ENCODE measurements around the gene GATA1.
"Not testable (repeated sequence)": the region's sequence is repeated elsewhere in the genome, so short reads cannot be mapped to it uniquely, and the experiment has no call there.

GATA1 gene

GRCh38 chrX:48816014-48816810, 29.8 kb downstream of the GATA1 start:
- H3K9me3 ChIP-seq (ENCODE audit: control insufficient read depth, low read length): peaks cover 4% of the 10 kb centered on the region
- peaks cover 16% of the 10 kb centered on the region for H3K36me3 ChIP-seq (ENCODE audit: control insufficient read depth, insufficient read depth, low read length, severe bottlenecking)
- no peak for DNase-seq (ENCODE audit: low read depth)
- H3K4me1 ChIP-seq (ENCODE audit: control insufficient read depth, insufficient read depth, low read length): no peaks in the 10 kb centered on the region
- peaks cover 11% of the 10 kb centered on the region for H3K27me3 ChIP-seq (replicated peaks; ENCODE audit: control insufficient read depth, insufficient read depth, low read length)
- H3K4me3 ChIP-seq (ENCODE audit: low read length): no peak overlapping the region
- H3K9ac ChIP-seq (ENCODE audit: low read length): no peak overlapping the region

DNA sequence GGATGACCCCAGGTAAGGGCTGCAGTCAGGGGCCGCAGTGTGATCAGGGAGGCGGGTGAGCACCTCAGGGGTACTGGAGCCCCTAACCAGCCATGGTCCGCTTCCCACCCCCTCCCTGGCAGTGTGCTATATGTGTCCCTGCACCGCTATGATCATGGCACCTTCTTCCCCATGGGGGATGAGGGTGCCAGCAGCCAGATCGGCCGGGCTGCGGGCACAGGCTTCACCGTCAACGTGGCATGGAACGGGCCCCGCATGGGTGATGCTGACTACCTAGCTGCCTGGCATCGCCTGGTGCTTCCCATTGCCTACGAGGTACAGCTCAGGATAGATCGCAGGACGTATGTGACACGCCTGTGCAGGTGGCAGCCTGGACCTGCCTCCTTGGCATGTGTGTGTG, 31.7 kb downstream of the GATA1 start:
- Histone ChIP-seq H3K9me3 (ENCODE audit: control insufficient read depth, low read length) (peaks cover 4% of the 10 kb centered on the region), H3K27me3 (replicated peaks; ENCODE audit: control insufficient read depth, insufficient read depth, low read length) (peaks cover 11% of the 10 kb centered on the region), H3K4me3 (ENCODE audit: low read length) (no peak overlapping the region), H3K36me3 (ENCODE audit: control insufficient read depth, insufficient read depth, low read length, severe bottlenecking) (peaks cover 9% of the 10 kb centered on the region), H3K4me1 (ENCODE audit: control insufficient read depth, insufficient read depth, low read length) (no peaks in the 10 kb centered on the region), H3K9ac (ENCODE audit: low read length) (no peak overlapping the region)
- DNase-seq (ENCODE audit: low read depth): no peak

DNA sequence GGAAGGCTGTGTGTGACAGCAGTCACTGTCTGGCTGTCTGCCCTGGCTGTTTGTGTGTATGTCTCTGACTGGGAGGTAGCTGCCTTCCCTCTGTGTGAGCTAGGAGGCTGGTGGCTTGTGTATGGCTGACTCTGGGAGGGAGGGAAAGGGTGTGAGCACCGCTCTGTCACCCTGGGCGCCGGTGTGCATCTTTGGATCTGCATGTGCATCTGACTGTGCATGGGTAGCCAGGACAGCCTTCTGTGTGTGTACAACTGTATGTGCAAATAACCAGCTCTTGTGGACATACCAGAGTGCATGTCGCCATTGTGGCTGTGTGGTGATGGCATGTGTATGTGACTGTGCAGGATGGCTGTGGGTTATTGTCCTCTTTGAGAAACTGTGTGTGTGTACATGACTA, 32.5 kb downstream of the GATA1 start:
- Histone ChIP-seq H3K4me1 (ENCODE audit: control insufficient read depth, insufficient read depth, low read length) (no peaks in the 10 kb centered on the region), H3K36me3 (ENCODE audit: control insufficient read depth, insufficient read depth, low read length, severe bottlenecking) (peaks cover 12% of the 10 kb centered on the region), H3K9ac (ENCODE audit: low read length) (no peak overlapping the region), H3K27me3 (replicated peaks; ENCODE audit: control insufficient read depth, insufficient read depth, low read length) (peaks cover 9% of the 10 kb centered on the region), H3K4me3 (ENCODE audit: low read length) (no peak overlapping the region), H3K9me3 (ENCODE audit: control insufficient read depth, low read length) (no peaks in the 10 kb centered on the region)
- no peak for DNase-seq (ENCODE audit: low read depth)

- H3K9me3 ChIP-seq (ENCODE audit: control insufficient read depth, low read length); H3K4me3 ChIP-seq (ENCODE audit: low read length); H3K27me3 ChIP-seq (replicated peaks; ENCODE audit: control insufficient read depth, insufficient read depth, low read length); DNase-seq (ENCODE audit: low read depth); H3K4me1 ChIP-seq (ENCODE audit: control insufficient read depth, insufficient read depth, low read length); H3K9ac ChIP-seq (ENCODE audit: low read length): not testable (repeated sequence)
- H3K36me3 ChIP-seq (ENCODE audit: control insufficient read depth, insufficient read depth, low read length, severe bottlenecking): peaks cover 15% of the 10 kb centered on the region
Measured at GRCh38 chrX:48819394-48819793, 33.0 kb downstream of the GATA1 start.

GRCh38 chrX:48823053-48823452, 36.7 kb downstream of the GATA1 start:
- Histone ChIP-seq H3K4me1 (ENCODE audit: control insufficient read depth, insufficient read depth, low read length) (no peaks in the 10 kb centered on the region), H3K9ac (ENCODE audit: low read length) (no peak overlapping the region), H3K9me3 (ENCODE audit: control insufficient read depth, low read length) (peaks cover 8% of the 10 kb centered on the region), H3K27me3 (replicated peaks; ENCODE audit: control insufficient read depth, insufficient read depth, low read length) (peaks cover 4% of the 10 kb centered on the region), H3K36me3 (ENCODE audit: control insufficient read depth, insufficient read depth, low read length, severe bottlenecking) (peaks cover 9% of the 10 kb centered on the region), H3K4me3 (ENCODE audit: low read length) (no peak overlapping the region)
- no peak for DNase-seq (ENCODE audit: low read depth)

DNA sequence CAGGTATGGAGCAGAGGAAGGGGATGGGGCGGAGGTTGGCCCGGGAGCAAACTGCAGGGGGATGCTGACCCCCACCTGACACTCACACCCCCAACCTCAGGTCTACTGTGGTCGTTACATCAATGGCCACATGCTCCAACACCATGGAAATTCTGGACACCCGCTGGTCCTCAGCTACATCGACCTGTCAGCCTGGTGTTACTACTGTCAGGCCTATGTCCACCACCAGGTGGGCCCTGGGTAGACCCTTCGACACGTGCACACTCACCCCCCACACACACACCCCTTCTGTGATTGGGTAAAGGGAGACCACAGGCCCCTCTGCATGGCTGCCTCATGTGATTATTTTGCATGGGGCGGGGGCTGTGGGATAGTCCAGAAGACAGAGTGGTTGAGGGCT, 37.7 kb downstream of the GATA1 start:
- Histone ChIP-seq H3K9ac (ENCODE audit: low read length) (no peak overlapping the region), H3K27me3 (replicated peaks; ENCODE audit: control insufficient read depth, insufficient read depth, low read length) (peaks cover 3% of the 10 kb centered on the region), H3K4me3 (ENCODE audit: low read length) (no peak overlapping the region), H3K9me3 (ENCODE audit: control insufficient read depth, low read length) (peaks cover 8% of the 10 kb centered on the region), H3K36me3 (ENCODE audit: control insufficient read depth, insufficient read depth, low read length, severe bottlenecking) (peaks cover 9% of the 10 kb centered on the region), H3K4me1 (ENCODE audit: control insufficient read depth, insufficient read depth, low read length) (no peaks in the 10 kb centered on the region)
- no peak for DNase-seq (ENCODE audit: low read depth)

GRCh38 chrX:48826135-48826875, 39.9 kb downstream of the GATA1 start, which contains the start of gene ERAS:
TSS of gene ERAS (plus strand) at chrX:48826513. CDS start at chrX:48829124, 2,611 bp downstream.
- peaks cover 17% of the 10 kb centered on the region for H3K27me3 ChIP-seq (replicated peaks; ENCODE audit: control insufficient read depth, insufficient read depth, low read length)
- no peaks in the 10 kb centered on the region for H3K4me1 ChIP-seq (ENCODE audit: control insufficient read depth, insufficient read depth, low read length)
- H3K9me3 ChIP-seq (ENCODE audit: control insufficient read depth, low read length): peaks cover 8% of the 10 kb centered on the region
- no peak within 1 kb of the TSS for H3K4me3 ChIP-seq (ENCODE audit: low read length)
- peaks cover 9% of the 10 kb centered on the region for H3K36me3 ChIP-seq (ENCODE audit: control insufficient read depth, insufficient read depth, low read length, severe bottlenecking)
- H3K9ac ChIP-seq (ENCODE audit: low read length): no peak within 1 kb of the TSS
- DNase-seq (ENCODE audit: low read depth): no peak

DNA sequence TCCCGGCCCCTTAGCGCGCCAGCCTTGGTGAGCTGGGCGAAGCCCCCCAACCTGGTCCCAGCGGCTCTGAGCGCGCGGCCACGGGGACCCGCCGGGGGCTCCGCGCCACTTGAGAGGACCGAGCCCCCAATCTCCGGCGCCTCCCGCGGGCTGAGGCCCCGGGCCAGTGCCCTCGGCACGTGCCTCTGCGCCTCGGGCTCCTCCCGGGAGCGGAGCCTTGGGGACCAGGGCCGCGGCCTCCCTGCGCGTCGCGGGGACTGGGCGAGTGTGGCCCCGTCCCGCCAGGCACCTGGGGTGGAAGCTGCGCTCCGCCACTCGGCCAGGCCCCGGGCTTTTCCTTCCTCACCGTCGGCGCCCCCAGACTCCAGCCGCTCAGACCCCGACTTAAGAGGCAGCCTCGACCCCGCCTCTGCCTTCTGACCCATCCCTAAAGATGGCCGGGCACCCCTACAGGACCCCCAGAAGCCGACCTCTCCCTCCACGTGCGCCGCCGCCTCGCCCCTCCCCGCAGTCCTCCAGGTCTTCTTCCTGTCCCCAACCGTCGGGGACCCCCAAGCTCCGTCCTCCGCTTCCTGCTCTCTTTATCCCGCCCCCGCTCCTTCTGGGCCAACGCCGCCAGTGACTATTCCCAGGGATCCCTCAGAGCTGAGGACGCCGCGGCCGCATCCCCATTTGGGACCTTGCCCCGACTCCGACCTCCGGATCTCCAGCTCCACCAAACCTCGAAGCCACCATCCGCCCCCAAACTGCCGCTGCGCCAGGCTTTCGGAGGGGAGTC, 40.7 kb downstream of the GATA1 start:
- Histone ChIP-seq H3K4me3 (ENCODE audit: low read length) (no peak overlapping the region), H3K4me1 (ENCODE audit: control insufficient read depth, insufficient read depth, low read length) (no peaks in the 10 kb centered on the region), H3K27me3 (replicated peaks; ENCODE audit: control insufficient read depth, insufficient read depth, low read length) (peaks cover 17% of the 10 kb centered on the region), H3K9ac (ENCODE audit: low read length) (no peak overlapping the region), H3K9me3 (ENCODE audit: control insufficient read depth, low read length) (peaks cover 8% of the 10 kb centered on the region), H3K36me3 (ENCODE audit: control insufficient read depth, insufficient read depth, low read length, severe bottlenecking) (peaks cover 9% of the 10 kb centered on the region)
- DNase-seq (ENCODE audit: low read depth): no peak

DNA sequence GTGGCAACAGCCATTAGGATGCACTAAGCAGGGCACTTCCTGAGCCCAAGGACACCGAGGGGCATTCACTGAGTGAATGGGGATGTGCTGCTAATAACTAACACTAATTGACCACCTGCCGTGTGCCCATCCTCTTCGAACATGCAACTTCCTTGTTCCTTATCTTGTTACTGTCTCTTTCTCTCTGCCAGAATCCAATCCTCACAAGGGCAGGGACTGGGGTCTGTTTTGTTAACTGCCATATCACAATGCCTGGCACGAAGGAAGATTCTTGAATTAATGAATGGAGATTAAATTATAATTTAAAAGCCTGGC, 41.2 kb downstream of the GATA1 start:
- Histone ChIP-seq H3K4me1 (ENCODE audit: control insufficient read depth, insufficient read depth, low read length) (no peaks in the 10 kb centered on the region), H3K4me3 (ENCODE audit: low read length) (no peak overlapping the region), H3K27me3 (replicated peaks; ENCODE audit: control insufficient read depth, insufficient read depth, low read length) (peaks cover 17% of the 10 kb centered on the region), H3K9ac (ENCODE audit: low read length) (no peak overlapping the region), H3K9me3 (ENCODE audit: control insufficient read depth, low read length) (peaks cover 8% of the 10 kb centered on the region), H3K36me3 (ENCODE audit: control insufficient read depth, insufficient read depth, low read length, severe bottlenecking) (peaks cover 9% of the 10 kb centered on the region)
- DNase-seq (ENCODE audit: low read depth): no peak

DNA sequence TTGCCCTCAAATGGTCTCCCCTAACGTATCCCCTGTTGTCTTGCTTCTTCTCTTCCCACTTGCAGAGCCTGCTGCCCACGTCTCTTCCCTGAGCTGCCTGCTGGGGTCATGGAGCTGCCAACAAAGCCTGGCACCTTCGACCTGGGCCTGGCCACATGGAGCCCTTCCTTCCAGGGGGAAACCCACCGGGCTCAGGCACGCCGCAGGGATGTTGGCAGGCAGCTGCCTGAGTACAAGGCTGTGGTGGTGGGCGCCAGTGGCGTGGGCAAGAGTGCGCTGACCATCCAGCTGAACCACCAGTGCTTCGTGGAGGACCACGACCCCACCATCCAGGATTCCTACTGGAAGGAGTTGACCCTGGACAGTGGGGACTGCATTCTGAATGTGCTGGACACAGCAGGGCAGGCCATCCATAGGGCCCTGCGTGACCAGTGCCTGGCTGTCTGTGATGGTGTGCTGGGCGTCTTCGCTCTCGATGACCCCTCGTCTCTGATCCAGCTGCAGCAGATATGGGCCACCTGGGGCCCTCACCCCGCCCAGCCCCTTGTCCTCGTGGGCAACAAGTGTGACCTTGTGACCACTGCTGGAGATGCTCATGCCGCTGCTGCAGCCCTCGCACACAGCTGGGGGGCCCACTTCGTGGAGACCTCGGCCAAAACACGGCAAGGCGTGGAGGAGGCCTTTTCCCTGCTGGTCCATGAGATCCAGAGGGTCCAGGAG, 42.8 kb downstream of the GATA1 start:
- H3K4me3 ChIP-seq (ENCODE audit: low read length): no peak overlapping the region
- no peak overlapping the region for H3K9ac ChIP-seq (ENCODE audit: low read length)
- DNase-seq (ENCODE audit: low read depth): no peak
- H3K9me3 ChIP-seq (ENCODE audit: control insufficient read depth, low read length): peaks cover 8% of the 10 kb centered on the region
- no peaks in the 10 kb centered on the region for H3K4me1 ChIP-seq (ENCODE audit: control insufficient read depth, insufficient read depth, low read length)
- peaks cover 4% of the 10 kb centered on the region for H3K36me3 ChIP-seq (ENCODE audit: control insufficient read depth, insufficient read depth, low read length, severe bottlenecking)
- H3K27me3 ChIP-seq (replicated peaks; ENCODE audit: control insufficient read depth, insufficient read depth, low read length): peaks cover 31% of the 10 kb centered on the region
